ENCODE results near the gene KTI12.
"Not testable (repeated sequence)": the region's sequence is repeated elsewhere in the genome, so short reads cannot be mapped to it uniquely, and the experiment has no call there.

GRCh38 chr1:52049337-52049736 lies 15.7 kb upstream of the KTI12 start:
- not testable (repeated sequence) for TF ChIP-seq POLR2A, CTCF (IDR thresholded peaks at IDR 0.05)
